HepG2 (cell line): ENCODE results near the gene PLK3. TPM values are rescaled to one million over a fixed set of nuclear protein-coding genes. Genes with fewer than 3 reads are reported as not detected.

ENCODE experiments used
- ELF1 ChIP-seq: sonication (generic); formaldehyde crosslinking; IDR thresholded peaks from 2 replicates; pipeline ENCODE4 v1.4.0; 2020; ENCODE audit warnings: missing genetic modification reagents
- ELF3 ChIP-seq: IDR thresholded peaks from 2 replicates; pipeline ENCODE4 v1.6.1; 2016; ENCODE audit warnings: missing genetic modification reagents, missing compliant biosample characterization
- ETV5 ChIP-seq: IDR thresholded peaks from 2 replicates; pipeline ENCODE4 v1.6.1; 2018; ENCODE audit warnings: missing biosample characterization, missing genetic modification reagents, inconsistent platforms, borderline replicate concordance
- GATAD1 ChIP-seq: IDR thresholded peaks from 2 replicates; pipeline ENCODE4 v1.6.1; 2016; ENCODE audit warnings: missing genetic modification reagents, missing compliant biosample characterization
- MED1 ChIP-seq: sonication (generic); formaldehyde crosslinking; IDR thresholded peaks from 2 replicates; pipeline ENCODE4 v1.4.0; 2020; ENCODE audit warnings: missing genetic modification reagents
- NCOA5 ChIP-seq: sonication (generic); formaldehyde crosslinking; IDR thresholded peaks from 2 replicates; pipeline ENCODE4 v1.4.0; 2020; ENCODE audit warnings: missing genetic modification reagents
- RAD21 ChIP-seq: fragments of 450-650 bp; formaldehyde crosslinking; IDR thresholded peaks from 2 replicates; pipeline ENCODE4 v1.5.0; 2020; ENCODE audit warnings: mild to moderate bottlenecking
- SALL1 ChIP-seq: sonication (generic); formaldehyde crosslinking; IDR thresholded peaks from 2 replicates; pipeline ENCODE4 v1.8.0; 2022; ENCODE audit warnings: mild to moderate bottlenecking, missing genetic modification reagents
- THAP11 ChIP-seq: IDR thresholded peaks from 2 replicates; pipeline ENCODE4 v1.6.1; 2016; ENCODE audit warnings: missing biosample characterization, missing genetic modification reagents
- XRCC5 ChIP-seq: fragments of 200-400 bp; formaldehyde crosslinking; optimal IDR thresholded peaks from 2 replicates; pipeline ENCODE3; 2017; ENCODE audit warnings: mild to moderate bottlenecking, low read length
- ZNF335 ChIP-seq: sonication (generic); formaldehyde crosslinking; IDR thresholded peaks from 2 replicates; pipeline ENCODE4 v1.4.0; 2020; ENCODE audit warnings: missing genetic modification reagents
- ZNF343 ChIP-seq: sonication (generic); formaldehyde crosslinking; IDR thresholded peaks from 2 replicates; pipeline ENCODE4 v1.4.0; 2020; ENCODE audit warnings: mild to moderate bottlenecking, missing genetic modification reagents
- ZNF766 ChIP-seq: sonication (generic); formaldehyde crosslinking; IDR thresholded peaks from 2 replicates; pipeline ENCODE4 v1.5.0; 2020; ENCODE audit warnings: missing genetic modification reagents, borderline replicate concordance
- polyA plus RNA-seq, 8 experiments: library from polyadenylated mRNA; depleted of rRNA in 3 of 8; stranded (reverse) in 7 of 8; unstranded in 1 of 8; fragments of >200 nt; fragmentation: Illumina TruSeq in 4 of 8; extraction: Trizol in 4 of 8; gene quantifications; 2 replicates each; pipeline versions ENCODE4 v1.2.1 to v1.2.3, GENCODE V29; 2011 to 2016; ENCODE audit warnings: low read depth in 4 of 8, missing spikeins in 1 of 8, mixed read lengths in 1 of 8; ENCODE audit not compliant: insufficient read depth in 1 of 8
- total RNA-seq, 5 experiments: library from RNA; depleted of rRNA; stranded (reverse); fragments of >200 nt; fragmentation: Illumina TruSeq; extraction: Trizol; gene quantifications; 2 replicates each; pipeline ENCODE4 v1.2.3, GENCODE V29; 2016; ENCODE audit warnings: low read depth in 1 of 5
- TF ChIP-seq, protein P1 (sequence below): sonication (generic); formaldehyde crosslinking; IDR thresholded peaks from 2 replicates; pipeline ENCODE4 v1.5.0; 2020; ENCODE audit warnings: mild to moderate bottlenecking, missing genetic modification reagents, borderline replicate concordance
- TF ChIP-seq, protein P2 (sequence below): IDR thresholded peaks from 2 replicates; pipeline ENCODE4 v1.6.1; 2016; ENCODE audit warnings: missing genetic modification reagents, missing compliant biosample characterization
- TF ChIP-seq, protein P3 (sequence below): sonication (generic); formaldehyde crosslinking; IDR thresholded peaks from 2 replicates; pipeline ENCODE4 v1.4.0; 2020; ENCODE audit warnings: missing genetic modification reagents, low read depth, mild to moderate bottlenecking, borderline replicate concordance
- TF ChIP-seq, protein P4 (sequence below): IDR thresholded peaks from 2 replicates; pipeline ENCODE4 v1.6.1; 2018; ENCODE audit warnings: missing genetic modification reagents
- TF ChIP-seq, protein P5 (sequence below): sonication (generic); formaldehyde crosslinking; IDR thresholded peaks from 2 replicates; pipeline ENCODE4 v1.5.0; 2020; ENCODE audit warnings: mild to moderate bottlenecking, missing genetic modification reagents, moderate library complexity

Gene PLK3
- total and polyA plus RNA-seq, 2 of the 13 experiments (the other 11 are each of a cell fraction or from before 2014, with no cell fraction given): 9.8 to 16.9 TPM

GRCh38 chr1:44835738-44836675, 35.8 kb downstream of the PLK3 start (continued):
- TF ChIP-seq, protein P1, sequence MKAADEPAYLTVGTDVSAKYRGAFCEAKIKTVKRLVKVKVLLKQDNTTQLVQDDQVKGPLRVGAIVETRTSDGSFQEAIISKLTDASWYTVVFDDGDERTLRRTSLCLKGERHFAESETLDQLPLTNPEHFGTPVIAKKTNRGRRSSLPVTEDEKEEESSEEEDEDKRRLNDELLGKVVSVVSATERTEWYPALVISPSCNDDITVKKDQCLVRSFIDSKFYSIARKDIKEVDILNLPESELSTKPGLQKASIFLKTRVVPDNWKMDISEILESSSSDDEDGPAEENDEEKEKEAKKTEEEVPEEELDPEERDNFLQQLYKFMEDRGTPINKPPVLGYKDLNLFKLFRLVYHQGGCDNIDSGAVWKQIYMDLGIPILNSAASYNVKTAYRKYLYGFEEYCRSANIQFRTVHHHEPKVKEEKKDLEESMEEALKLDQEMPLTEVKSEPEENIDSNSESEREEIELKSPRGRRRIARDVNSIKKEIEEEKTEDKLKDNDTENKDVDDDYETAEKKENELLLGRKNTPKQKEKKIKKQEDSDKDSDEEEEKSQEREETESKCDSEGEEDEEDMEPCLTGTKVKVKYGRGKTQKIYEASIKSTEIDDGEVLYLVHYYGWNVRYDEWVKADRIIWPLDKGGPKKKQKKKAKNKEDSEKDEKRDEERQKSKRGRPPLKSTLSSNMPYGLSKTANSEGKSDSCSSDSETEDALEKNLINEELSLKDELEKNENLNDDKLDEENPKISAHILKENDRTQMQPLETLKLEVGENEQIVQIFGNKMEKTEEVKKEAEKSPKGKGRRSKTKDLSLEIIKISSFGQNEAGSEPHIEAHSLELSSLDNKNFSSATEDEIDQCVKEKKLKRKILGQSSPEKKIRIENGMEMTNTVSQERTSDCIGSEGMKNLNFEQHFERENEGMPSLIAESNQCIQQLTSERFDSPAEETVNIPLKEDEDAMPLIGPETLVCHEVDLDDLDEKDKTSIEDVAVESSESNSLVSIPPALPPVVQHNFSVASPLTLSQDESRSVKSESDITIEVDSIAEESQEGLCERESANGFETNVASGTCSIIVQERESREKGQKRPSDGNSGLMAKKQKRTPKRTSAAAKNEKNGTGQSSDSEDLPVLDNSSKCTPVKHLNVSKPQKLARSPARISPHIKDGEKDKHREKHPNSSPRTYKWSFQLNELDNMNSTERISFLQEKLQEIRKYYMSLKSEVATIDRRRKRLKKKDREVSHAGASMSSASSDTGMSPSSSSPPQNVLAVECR (CRISPR knock-in tag): peak; percentile 45; the same call in 1 of the 2 replicates
- TF ChIP-seq ZNF335 (0 out of 2 replicates have a peak, but pooled peaks have one; percentile 36), RAD21 (CRISPR knock-in tag) (peak; percentile 71; the same call in 1 of the 2 replicates), ELF3 (CRISPR knock-in tag) (0 out of 2 replicates have a peak, but pooled peaks have one; percentile 37), ELF1 (CRISPR knock-in tag) (0 out of 2 replicates have a peak, but pooled peaks have one; percentile 24), ZNF343 (no peak), ZNF766 (CRISPR knock-in tag) (no peak), ETV5 (CRISPR knock-in tag) (peak; percentile 21; the same call in 1 of the 2 replicates), SALL1 (peak; percentile 30; the same call in 1 of the 2 replicates), MED1 (peak; percentile 33; the same call in 1 of the 2 replicates), XRCC5 (peak; percentile 37), THAP11 (CRISPR knock-in tag) (0 out of 2 replicates have a peak, but pooled peaks have one; percentile 31), GATAD1 (0 out of 2 replicates have a peak, but pooled peaks have one; percentile 34), NCOA5 (CRISPR knock-in tag) (no peak)
- TF ChIP-seq, protein P2, sequence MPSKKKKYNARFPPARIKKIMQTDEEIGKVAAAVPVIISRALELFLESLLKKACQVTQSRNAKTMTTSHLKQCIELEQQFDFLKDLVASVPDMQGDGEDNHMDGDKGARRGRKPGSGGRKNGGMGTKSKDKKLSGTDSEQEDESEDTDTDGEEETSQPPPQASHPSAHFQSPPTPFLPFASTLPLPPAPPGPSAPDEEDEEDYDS (CRISPR knock-in tag): 0 out of 2 replicates have a peak, but pooled peaks have one; percentile 29
- TF ChIP-seq, protein P3, sequence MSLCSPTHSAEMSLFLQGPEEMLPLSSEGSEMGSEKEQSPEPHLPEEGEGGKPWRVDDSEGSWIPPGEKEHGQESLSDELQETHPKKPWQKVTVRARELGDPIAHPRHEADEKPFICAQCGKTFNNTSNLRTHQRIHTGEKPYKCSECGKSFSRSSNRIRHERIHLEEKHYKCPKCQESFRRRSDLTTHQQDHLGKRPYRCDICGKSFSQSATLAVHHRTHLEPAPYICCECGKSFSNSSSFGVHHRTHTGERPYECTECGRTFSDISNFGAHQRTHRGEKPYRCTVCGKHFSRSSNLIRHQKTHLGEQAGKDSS (CRISPR knock-in tag): 0 out of 2 replicates have a peak, but pooled peaks have one; percentile 33
- TF ChIP-seq, protein P4, sequence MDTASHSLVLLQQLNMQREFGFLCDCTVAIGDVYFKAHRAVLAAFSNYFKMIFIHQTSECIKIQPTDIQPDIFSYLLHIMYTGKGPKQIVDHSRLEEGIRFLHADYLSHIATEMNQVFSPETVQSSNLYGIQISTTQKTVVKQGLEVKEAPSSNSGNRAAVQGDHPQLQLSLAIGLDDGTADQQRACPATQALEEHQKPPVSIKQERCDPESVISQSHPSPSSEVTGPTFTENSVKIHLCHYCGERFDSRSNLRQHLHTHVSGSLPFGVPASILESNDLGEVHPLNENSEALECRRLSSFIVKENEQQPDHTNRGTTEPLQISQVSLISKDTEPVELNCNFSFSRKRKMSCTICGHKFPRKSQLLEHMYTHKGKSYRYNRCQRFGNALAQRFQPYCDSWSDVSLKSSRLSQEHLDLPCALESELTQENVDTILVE: 0 out of 2 replicates have a peak, but pooled peaks have one; percentile 33
- TF ChIP-seq, protein P5, sequence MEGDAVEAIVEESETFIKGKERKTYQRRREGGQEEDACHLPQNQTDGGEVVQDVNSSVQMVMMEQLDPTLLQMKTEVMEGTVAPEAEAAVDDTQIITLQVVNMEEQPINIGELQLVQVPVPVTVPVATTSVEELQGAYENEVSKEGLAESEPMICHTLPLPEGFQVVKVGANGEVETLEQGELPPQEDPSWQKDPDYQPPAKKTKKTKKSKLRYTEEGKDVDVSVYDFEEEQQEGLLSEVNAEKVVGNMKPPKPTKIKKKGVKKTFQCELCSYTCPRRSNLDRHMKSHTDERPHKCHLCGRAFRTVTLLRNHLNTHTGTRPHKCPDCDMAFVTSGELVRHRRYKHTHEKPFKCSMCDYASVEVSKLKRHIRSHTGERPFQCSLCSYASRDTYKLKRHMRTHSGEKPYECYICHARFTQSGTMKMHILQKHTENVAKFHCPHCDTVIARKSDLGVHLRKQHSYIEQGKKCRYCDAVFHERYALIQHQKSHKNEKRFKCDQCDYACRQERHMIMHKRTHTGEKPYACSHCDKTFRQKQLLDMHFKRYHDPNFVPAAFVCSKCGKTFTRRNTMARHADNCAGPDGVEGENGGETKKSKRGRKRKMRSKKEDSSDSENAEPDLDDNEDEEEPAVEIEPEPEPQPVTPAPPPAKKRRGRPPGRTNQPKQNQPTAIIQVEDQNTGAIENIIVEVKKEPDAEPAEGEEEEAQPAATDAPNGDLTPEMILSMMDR: peak; percentile 91
